ENCODE data around the gene SLC7A4. TPM values are rescaled to one million over a fixed set of nuclear protein-coding genes. Genes with fewer than 3 reads are reported as not detected.

The SLC7A4 gene
- total and polyA plus RNA-seq, 4 donors = 0.15 TPM; not detected in 3

DNA sequence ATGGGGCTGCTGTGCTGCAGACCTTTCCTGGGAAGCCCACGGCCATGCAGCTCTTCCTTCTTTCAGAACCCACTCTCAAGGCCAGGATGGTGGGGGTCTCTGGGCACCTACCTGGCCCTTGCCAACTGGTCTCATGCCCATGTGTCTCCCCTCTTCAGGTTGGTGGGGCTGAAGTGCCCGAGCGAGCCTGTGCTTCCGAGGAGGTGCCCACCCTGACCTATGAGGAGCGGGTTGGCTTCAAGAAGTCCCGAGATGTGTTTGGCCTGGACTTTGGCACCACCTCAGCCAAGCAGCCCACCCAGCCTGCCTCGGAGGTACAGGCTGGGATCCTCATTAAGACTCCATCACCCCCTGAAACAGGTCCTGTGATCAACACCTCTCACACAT lies 40.3 kb downstream of the SLC7A4 start:
- no peak for DNase-seq
- H3K36me3 ChIP-seq (ENCODE audit: control insufficient read depth in 1 of 2, insufficient read depth in 2 of 2, low read length in 1 of 2) = peaks cover 0 to 5% of the 10 kb centered on the region in 2 donors

GRCh38 chr22:20991252-20992055 lies 40.9 kb downstream of the SLC7A4 start:
- H3K4me3 ChIP-seq (ENCODE audit: low read length in 2 of 2) = no peak overlapping the region
- 92 to 93% methylated on average over 24 of the region's 24 CpGs for WGBS, 2 donors
- H3K4me1 ChIP-seq (ENCODE audit: control insufficient read depth in 1 of 2, insufficient read depth in 2 of 2, low read length in 2 of 2) = no peaks in the 10 kb centered on the region
- H3K36me3 ChIP-seq (ENCODE audit: control insufficient read depth in 1 of 2, insufficient read depth in 2 of 2, low read length in 1 of 2) = peaks cover 0 to 5% of the 10 kb centered on the region in 2 donors
- intact Hi-C loops (cut with DNase I) = no loop called here
- no peaks in the 10 kb centered on the region for H3K9me3 ChIP-seq (ENCODE audit: control insufficient read depth, low read length)
- H3K27ac ChIP-seq (ENCODE audit: low read depth in 1 of 2, low read length in 2 of 2) = no peak overlapping the region
- no peaks in the 10 kb centered on the region for H3K27me3 ChIP-seq (ENCODE audit: control insufficient read depth in 1 of 2, insufficient read depth in 2 of 2, low read length in 1 of 2)
- ATAC-seq (ENCODE audit: low FRiP score) (no peak), DNase-seq (no peak)

More for the DNA sequence above, 40.3 kb downstream of the SLC7A4 start:
- H3K4me3 ChIP-seq (ENCODE audit: low read length in 2 of 2) = no peak overlapping the region
- intact Hi-C loops (cut with DNase I) = no loop called here
- H3K27me3 ChIP-seq (ENCODE audit: control insufficient read depth in 1 of 2, insufficient read depth in 2 of 2, low read length in 1 of 2) = no peaks in the 10 kb centered on the region
- no peak for ATAC-seq (ENCODE audit: low FRiP score)
- H3K4me1 ChIP-seq (ENCODE audit: control insufficient read depth in 1 of 2, insufficient read depth in 2 of 2, low read length in 2 of 2) = no peaks in the 10 kb centered on the region
- H3K27ac ChIP-seq (ENCODE audit: low read depth in 1 of 2, low read length in 2 of 2) = no peak overlapping the region
- WGBS, 2 donors = 86 to 91% methylated on average over 7 of the region's 7 CpGs
- no peaks in the 10 kb centered on the region for H3K9me3 ChIP-seq (ENCODE audit: control insufficient read depth, low read length)

GRCh38 chr22:20990184-20991180 lies 41.9 kb downstream of the SLC7A4 start:
- WGBS, 2 donors = 74% methylated on average over 21 of the region's 21 CpGs
- H3K4me1 ChIP-seq (ENCODE audit: control insufficient read depth in 1 of 2, insufficient read depth in 2 of 2, low read length in 2 of 2) = no peaks in the 10 kb centered on the region
- DNase-seq = no peak
- intact Hi-C loops (cut with DNase I) = no loop called here
- no peak overlapping the region for H3K4me3 ChIP-seq (ENCODE audit: low read length in 2 of 2)
- peaks cover 0 to 5% of the 10 kb centered on the region in 2 donors for H3K36me3 ChIP-seq (ENCODE audit: control insufficient read depth in 1 of 2, insufficient read depth in 2 of 2, low read length in 1 of 2)
- no peak for ATAC-seq (ENCODE audit: low FRiP score)
- no peaks in the 10 kb centered on the region for H3K27me3 ChIP-seq (ENCODE audit: control insufficient read depth in 1 of 2, insufficient read depth in 2 of 2, low read length in 1 of 2)
- no peaks in the 10 kb centered on the region for H3K9me3 ChIP-seq (ENCODE audit: control insufficient read depth, low read length)
- no peak overlapping the region for H3K27ac ChIP-seq (ENCODE audit: low read depth in 1 of 2, low read length in 2 of 2)

- DNase-seq (no peak), ATAC-seq (ENCODE audit: low FRiP score) (no peak)
- intact Hi-C loops (cut with DNase I) = no loop called here
- no peaks in the 10 kb centered on the region for H3K9me3 ChIP-seq (ENCODE audit: control insufficient read depth, low read length)
- WGBS, 2 donors = 63 to 70% methylated on average over 14 to 17 of the region's 17 CpGs
- H3K27ac ChIP-seq (ENCODE audit: low read depth in 1 of 2, low read length in 2 of 2) = no peak overlapping the region
- no peaks in the 10 kb centered on the region for H3K27me3 ChIP-seq (ENCODE audit: control insufficient read depth in 1 of 2, insufficient read depth in 2 of 2, low read length in 1 of 2)
- peaks cover 0 to 5% of the 10 kb centered on the region in 2 donors for H3K36me3 ChIP-seq (ENCODE audit: control insufficient read depth in 1 of 2, insufficient read depth in 2 of 2, low read length in 1 of 2)
- no peaks in the 10 kb centered on the region for H3K4me1 ChIP-seq (ENCODE audit: control insufficient read depth in 1 of 2, insufficient read depth in 2 of 2, low read length in 2 of 2)
- no peak overlapping the region for H3K4me3 ChIP-seq (ENCODE audit: low read length in 2 of 2)
Observed at GRCh38 chr22:20989323-20990138, 42.8 kb downstream of the SLC7A4 start.

DNA sequence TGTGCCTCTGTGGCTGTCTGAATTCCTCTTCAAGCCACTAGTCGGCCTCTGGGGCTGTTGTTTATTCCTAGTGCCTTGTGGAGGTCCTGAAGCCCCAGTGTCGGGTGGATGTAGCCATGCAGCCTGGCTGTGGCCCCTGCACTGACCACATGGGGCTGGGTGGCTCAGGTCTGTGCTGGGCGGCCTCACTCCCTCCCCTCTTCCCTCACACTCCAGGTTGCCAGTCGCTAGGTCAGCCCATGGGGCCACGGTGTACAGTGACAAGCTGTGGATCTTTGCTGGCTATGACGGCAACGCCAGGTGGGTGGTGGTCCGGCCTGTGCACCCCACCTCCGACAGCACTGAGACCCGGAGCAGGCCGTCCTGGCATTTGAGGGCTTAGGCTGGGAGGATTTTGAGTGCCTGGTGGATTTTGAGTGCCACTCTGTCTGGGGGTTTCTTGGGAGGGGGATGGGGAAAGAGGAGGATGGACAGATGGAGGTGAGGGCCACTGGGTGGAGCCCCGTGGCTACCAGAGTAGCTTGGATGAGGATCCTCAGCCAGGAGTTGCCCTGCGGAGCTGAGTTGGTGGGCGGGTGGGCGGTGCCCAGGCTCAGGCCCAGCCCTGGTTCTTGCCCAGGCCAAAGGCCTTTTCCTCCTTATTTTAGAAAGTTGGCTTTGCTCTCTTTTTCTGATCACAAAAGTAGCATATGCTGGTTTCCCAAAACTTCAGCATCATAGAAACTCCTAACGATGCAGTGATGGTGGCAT lies 43.6 kb downstream of the SLC7A4 start:
- Histone ChIP-seq H3K4me3 (ENCODE audit: low read length in 2 of 2) (no peak overlapping the region), H3K36me3 (ENCODE audit: control insufficient read depth in 1 of 2, insufficient read depth in 2 of 2, low read length in 1 of 2) (peaks cover 0 to 5% of the 10 kb centered on the region in 2 donors), H3K27ac (ENCODE audit: low read depth in 1 of 2, low read length in 2 of 2) (no peak overlapping the region), H3K27me3 (ENCODE audit: control insufficient read depth in 1 of 2, insufficient read depth in 2 of 2, low read length in 1 of 2) (no peaks in the 10 kb centered on the region), H3K4me1 (ENCODE audit: control insufficient read depth in 1 of 2, insufficient read depth in 2 of 2, low read length in 2 of 2) (no peaks in the 10 kb centered on the region), H3K9me3 (ENCODE audit: control insufficient read depth, low read length) (no peaks in the 10 kb centered on the region)
- intact Hi-C loops (cut with DNase I) = no loop called here
- 85 to 88% methylated on average over 16 of the region's 16 CpGs for WGBS, 2 donors
- no peak for ATAC-seq (ENCODE audit: low FRiP score)
- DNase-seq = no peak

- Histone ChIP-seq H3K4me3 (ENCODE audit: low read length in 2 of 2) (no peak overlapping the region), H3K4me1 (ENCODE audit: control insufficient read depth in 1 of 2, insufficient read depth in 2 of 2, low read length in 2 of 2) (no peaks in the 10 kb centered on the region), H3K27me3 (ENCODE audit: control insufficient read depth in 1 of 2, insufficient read depth in 2 of 2, low read length in 1 of 2) (no peaks in the 10 kb centered on the region), H3K36me3 (ENCODE audit: control insufficient read depth in 1 of 2, insufficient read depth in 2 of 2, low read length in 1 of 2) (peaks cover 0 to 4% of the 10 kb centered on the region in 2 donors), H3K9me3 (ENCODE audit: control insufficient read depth, low read length) (no peaks in the 10 kb centered on the region), H3K27ac (ENCODE audit: low read depth in 1 of 2, low read length in 2 of 2) (no peak overlapping the region)
- WGBS, 2 donors = 88 to 90% methylated on average over 13 to 14 of the region's 14 CpGs
- DNase-seq (no peak), ATAC-seq (ENCODE audit: low FRiP score) (no peak)
- intact Hi-C loops (cut with DNase I) = no loop called here
Observed at GRCh38 chr22:20987375-20987774, 45.0 kb downstream of the SLC7A4 start.

DNA sequence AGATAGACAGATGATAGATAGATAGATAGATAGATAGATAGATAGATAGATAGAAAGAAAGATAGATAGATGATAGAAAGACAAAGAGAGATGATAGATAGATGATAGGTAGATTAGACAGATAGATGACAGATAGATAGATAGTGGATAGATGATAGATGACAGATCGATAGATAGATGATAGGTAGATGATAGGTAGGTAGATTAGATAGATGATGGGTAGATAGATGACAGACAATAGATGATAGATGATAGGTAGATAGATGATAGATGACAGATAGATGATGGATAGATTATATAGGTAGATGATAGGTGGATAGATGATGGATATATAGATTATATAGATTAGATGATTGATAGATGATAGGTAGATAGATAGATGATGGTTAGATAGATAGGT lies 46.0 kb downstream of the SLC7A4 start:
- H3K4me1 ChIP-seq (ENCODE audit: control insufficient read depth in 1 of 2, insufficient read depth in 2 of 2, low read length in 2 of 2) = no peaks in the 10 kb centered on the region
- WGBS, 2 donors = 92 to 95% methylated on average over 1 of the region's 1 CpG
- H3K27ac ChIP-seq (ENCODE audit: low read depth in 1 of 2, low read length in 2 of 2) = no peak overlapping the region
- H3K27me3 ChIP-seq (ENCODE audit: control insufficient read depth in 1 of 2, insufficient read depth in 2 of 2, low read length in 1 of 2) = no peaks in the 10 kb centered on the region
- no peak overlapping the region for H3K4me3 ChIP-seq (ENCODE audit: low read length in 2 of 2)
- no peaks in the 10 kb centered on the region for H3K9me3 ChIP-seq (ENCODE audit: control insufficient read depth, low read length)
- intact Hi-C loops (cut with DNase I) = no loop called here
- DNase-seq = no peak
- peaks cover 0 to 1% of the 10 kb centered on the region in 2 donors for H3K36me3 ChIP-seq (ENCODE audit: control insufficient read depth in 1 of 2, insufficient read depth in 2 of 2, low read length in 1 of 2)
- no peak for ATAC-seq (ENCODE audit: low FRiP score)

DNA sequence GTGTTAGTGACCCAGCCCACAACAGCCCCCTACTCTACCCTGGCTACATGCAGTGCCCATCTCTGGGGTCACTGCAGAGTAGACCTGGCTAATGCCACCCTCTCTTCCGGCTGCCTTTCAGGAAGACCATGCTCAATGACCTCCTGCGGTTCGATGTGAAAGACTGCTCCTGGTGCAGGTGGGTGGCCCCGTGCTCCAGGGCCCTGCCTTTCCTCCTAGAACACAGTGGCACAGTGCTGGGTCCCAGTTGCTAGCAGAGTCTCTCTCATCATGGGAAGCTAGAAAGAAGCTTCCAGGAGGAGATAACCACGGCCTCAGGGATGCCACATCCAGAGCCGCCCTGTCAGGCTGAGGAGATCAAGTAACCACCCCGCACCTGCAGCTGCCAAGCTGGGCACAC lies 46.6 kb downstream of the SLC7A4 start:
- 92 to 93% methylated on average over 7 of the region's 7 CpGs for WGBS, 2 donors
- H3K27ac ChIP-seq (ENCODE audit: low read depth in 1 of 2, low read length in 2 of 2) = no peak overlapping the region
- DNase-seq = no peak
- no peak for ATAC-seq (ENCODE audit: low FRiP score)
- no peaks in the 10 kb centered on the region for H3K9me3 ChIP-seq (ENCODE audit: control insufficient read depth, low read length)
- no peaks in the 10 kb centered on the region for H3K4me1 ChIP-seq (ENCODE audit: control insufficient read depth in 1 of 2, insufficient read depth in 2 of 2, low read length in 2 of 2)
- H3K36me3 ChIP-seq (ENCODE audit: control insufficient read depth in 1 of 2, insufficient read depth in 2 of 2, low read length in 1 of 2) = peaks cover 0 to 1% of the 10 kb centered on the region in 2 donors
- no peaks in the 10 kb centered on the region for H3K27me3 ChIP-seq (ENCODE audit: control insufficient read depth in 1 of 2, insufficient read depth in 2 of 2, low read length in 1 of 2)
- intact Hi-C loops (cut with DNase I) = no loop called here
- no peak overlapping the region for H3K4me3 ChIP-seq (ENCODE audit: low read length in 2 of 2)

All from aorta (tissue), 5 donors.